ENCODE results near the gene MYOM1. TPM values are rescaled to one million over a fixed set of nuclear protein-coding genes. Genes with fewer than 3 reads are reported as not detected.
"Not testable (repeated sequence)": the region's sequence is repeated elsewhere in the genome, so short reads cannot be mapped to it uniquely, and the experiment has no call there.

The MYOM1 gene
- total RNA-seq, 4 donors from 2014 or later: 2.3 to 3.1 (median 3.1) TPM

DNA sequence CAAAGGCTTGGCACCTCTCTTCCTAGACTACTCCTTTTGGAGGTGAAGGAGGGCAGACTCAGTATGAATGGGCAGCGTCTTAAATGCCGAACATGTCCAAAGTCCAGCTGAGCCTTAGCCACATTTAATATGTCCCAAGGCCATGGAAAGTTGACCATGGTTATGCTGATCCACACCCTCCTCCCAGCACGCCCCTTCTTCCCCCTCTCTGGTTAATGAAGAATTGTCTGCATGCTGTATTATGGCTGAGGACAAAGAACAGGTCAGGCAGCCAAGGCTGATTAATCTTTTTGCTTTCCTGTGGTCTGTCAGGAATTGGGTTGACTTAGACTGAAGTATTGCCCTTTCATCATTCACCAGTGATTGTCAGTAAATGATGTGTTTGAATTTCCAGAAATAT lies 5.8 kb upstream of the MYOM1 start:
- 93 to 98% methylated on average over 3 of the region's 3 CpGs for WGBS, 2 donors
- DNase-seq: no peak
- Histone ChIP-seq H3K9me3 (no peaks in the 10 kb centered on the region), H3K27ac (no peak overlapping the region), H3K36me3 (no peaks in the 10 kb centered on the region), H3K4me3 (replicated peaks in 1 of 3) (no peak overlapping the region), H3K27me3 (no peaks in the 10 kb centered on the region), H3K4me1 (no peaks in the 10 kb centered on the region)
- TF ChIP-seq, protein P1, sequence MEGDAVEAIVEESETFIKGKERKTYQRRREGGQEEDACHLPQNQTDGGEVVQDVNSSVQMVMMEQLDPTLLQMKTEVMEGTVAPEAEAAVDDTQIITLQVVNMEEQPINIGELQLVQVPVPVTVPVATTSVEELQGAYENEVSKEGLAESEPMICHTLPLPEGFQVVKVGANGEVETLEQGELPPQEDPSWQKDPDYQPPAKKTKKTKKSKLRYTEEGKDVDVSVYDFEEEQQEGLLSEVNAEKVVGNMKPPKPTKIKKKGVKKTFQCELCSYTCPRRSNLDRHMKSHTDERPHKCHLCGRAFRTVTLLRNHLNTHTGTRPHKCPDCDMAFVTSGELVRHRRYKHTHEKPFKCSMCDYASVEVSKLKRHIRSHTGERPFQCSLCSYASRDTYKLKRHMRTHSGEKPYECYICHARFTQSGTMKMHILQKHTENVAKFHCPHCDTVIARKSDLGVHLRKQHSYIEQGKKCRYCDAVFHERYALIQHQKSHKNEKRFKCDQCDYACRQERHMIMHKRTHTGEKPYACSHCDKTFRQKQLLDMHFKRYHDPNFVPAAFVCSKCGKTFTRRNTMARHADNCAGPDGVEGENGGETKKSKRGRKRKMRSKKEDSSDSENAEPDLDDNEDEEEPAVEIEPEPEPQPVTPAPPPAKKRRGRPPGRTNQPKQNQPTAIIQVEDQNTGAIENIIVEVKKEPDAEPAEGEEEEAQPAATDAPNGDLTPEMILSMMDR (IDR thresholded peaks at IDR 0.05): no peak
- TF ChIP-seq POLR2A (IDR thresholded peaks at IDR 0.05): no peak
- intact Hi-C loops (cut with DNase I): no loop called here

- TF ChIP-seq, protein P1 (IDR thresholded peaks at IDR 0.05): no peak
- no peak for TF ChIP-seq POLR2A (IDR thresholded peaks at IDR 0.05)
- DNase-seq: no peak
- Histone ChIP-seq H3K36me3 (no peaks in the 10 kb centered on the region), H3K4me1 (no peaks in the 10 kb centered on the region), H3K9me3 (no peaks in the 10 kb centered on the region), H3K4me3 (replicated peaks in 1 of 3) (no peak overlapping the region), H3K27ac (no peak overlapping the region), H3K27me3 (no peaks in the 10 kb centered on the region)
- intact Hi-C loops (cut with DNase I): no loop called here
- WGBS, 2 donors: 89 to 93% methylated on average over 3 of the region's 3 CpGs
Measured at GRCh38 chr18:3224223-3224622, 4.5 kb upstream of the MYOM1 start.

DNA sequence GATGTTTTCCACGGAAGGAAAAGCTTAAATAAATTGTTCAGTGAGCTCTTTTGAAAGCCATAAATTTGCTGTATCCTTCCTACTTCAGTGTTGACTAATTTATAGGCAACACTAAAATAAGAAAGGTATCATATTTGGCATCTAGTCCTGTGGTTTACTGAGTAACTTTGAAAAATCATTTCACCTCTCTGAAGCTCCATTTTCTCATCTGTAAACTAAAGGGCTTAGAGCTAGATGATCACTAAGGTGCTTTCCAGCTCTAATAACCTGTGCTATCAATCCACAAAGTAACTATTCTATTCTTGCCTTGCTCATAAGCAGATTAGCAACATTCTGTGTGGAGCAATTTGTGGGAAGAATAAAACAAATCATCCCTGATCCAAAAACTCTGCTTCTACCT lies 3.6 kb upstream of the MYOM1 start:
- TF ChIP-seq POLR2A (IDR thresholded peaks at IDR 0.05): no peak
- TF ChIP-seq, protein P1 (IDR thresholded peaks at IDR 0.05): no peak
- Histone ChIP-seq H3K27ac (no peak overlapping the region), H3K27me3 (no peaks in the 10 kb centered on the region), H3K4me1 (no peaks in the 10 kb centered on the region), H3K9me3 (no peaks in the 10 kb centered on the region), H3K36me3 (no peaks in the 10 kb centered on the region), H3K4me3 (replicated peaks in 1 of 3) (no peak overlapping the region)
- WGBS, 2 donors: 82 to 94% methylated on average over 1 of the region's 1 CpG
- DNase-seq: no peak
- intact Hi-C loops (cut with DNase I): no loop called here

DNA sequence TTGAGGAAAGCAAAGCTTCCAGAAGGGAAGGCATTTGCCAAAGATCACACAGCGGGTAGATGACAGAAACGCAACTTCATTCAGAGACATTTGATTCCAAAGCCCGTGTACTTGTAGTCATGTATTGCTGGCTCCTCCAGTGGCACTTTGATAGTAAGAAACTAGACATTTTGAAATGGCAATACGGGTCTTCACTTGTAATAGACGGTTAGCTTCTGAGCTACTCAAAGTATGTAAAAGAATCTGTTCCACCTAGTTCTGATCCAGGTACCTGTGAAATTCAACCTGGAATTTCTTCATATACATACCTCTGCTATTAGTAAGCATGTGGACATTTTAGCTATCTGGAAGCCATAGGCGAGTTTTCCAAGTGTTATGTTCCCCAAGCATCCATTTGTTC lies 1.7 kb upstream of the MYOM1 start:
- Histone ChIP-seq H3K4me1 (no peaks in the 10 kb centered on the region), H3K36me3 (no peaks in the 10 kb centered on the region), H3K4me3 (replicated peaks in 1 of 3) (no peak overlapping the region), H3K27ac (no peak overlapping the region), H3K27me3 (no peaks in the 10 kb centered on the region), H3K9me3 (no peaks in the 10 kb centered on the region)
- WGBS, 2 donors: 93% methylated on average over 6 of the region's 6 CpGs
- DNase-seq: no peak
- intact Hi-C loops (cut with DNase I): no loop called here
- TF ChIP-seq, protein P1 (IDR thresholded peaks at IDR 0.05): no peak
- no peak for TF ChIP-seq POLR2A (IDR thresholded peaks at IDR 0.05)

DNA sequence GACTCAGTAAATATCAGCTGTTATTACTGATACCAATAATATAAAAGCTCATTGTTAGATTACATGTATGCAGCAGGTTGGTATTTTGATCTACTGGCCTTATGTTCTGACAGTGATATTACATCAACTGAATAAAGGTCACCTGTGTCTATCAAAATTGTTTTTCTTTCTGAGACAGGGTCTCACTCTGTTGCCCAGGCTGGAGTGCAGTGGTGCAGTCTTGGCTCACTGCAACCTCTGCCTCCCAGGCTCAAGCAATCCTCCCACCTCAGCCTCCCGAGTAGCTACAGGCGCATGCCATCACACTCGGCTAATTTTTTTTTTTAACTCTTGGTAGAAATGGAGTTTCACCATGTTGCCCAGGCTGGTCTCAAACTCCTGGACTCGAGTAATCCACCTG lies 1.1 kb upstream of the MYOM1 start:
- H3K4me3 ChIP-seq (replicated peaks in 1 of 3); H3K27me3 ChIP-seq; H3K9me3 ChIP-seq; DNase-seq; H3K27ac ChIP-seq; H3K36me3 ChIP-seq; intact Hi-C loops (cut with DNase I); H3K4me1 ChIP-seq: not testable (repeated sequence)
- WGBS, 2 donors: 92 to 95% methylated on average over 4 of the region's 4 CpGs

DNA sequence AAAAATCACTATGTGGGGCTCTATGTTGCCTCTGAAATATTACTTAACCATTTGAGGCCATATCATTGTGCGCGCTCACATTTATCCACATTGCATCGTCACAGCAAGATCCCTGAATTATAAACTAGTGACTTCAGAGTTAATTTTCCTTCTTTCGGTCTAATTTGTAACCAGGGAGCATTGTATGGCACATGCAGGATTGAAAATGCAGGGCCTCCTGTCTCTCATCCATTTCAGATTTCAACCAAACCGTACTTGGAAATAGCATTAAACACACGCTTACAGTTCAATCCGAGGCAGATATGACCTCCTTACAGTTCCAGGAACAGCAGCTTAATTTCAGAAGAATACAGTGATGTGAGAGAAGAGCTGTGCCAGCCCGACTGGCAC lies 532 bp downstream of the MYOM1 start:
- no peaks in the 10 kb centered on the region for H3K27me3 ChIP-seq
- 75 to 76% methylated on average over 8 of the region's 8 CpGs for WGBS, 2 donors
- DNase-seq: no peak
- TF ChIP-seq POLR2A (IDR thresholded peaks at IDR 0.05): no peak
- TF ChIP-seq, protein P1 (IDR thresholded peaks at IDR 0.05): no peak
- H3K9me3 ChIP-seq: no peaks in the 10 kb centered on the region
- no peaks in the 10 kb centered on the region for H3K4me1 ChIP-seq
- no peak overlapping the region for H3K4me3 ChIP-seq (replicated peaks in 1 of 3)
- H3K36me3 ChIP-seq: no peaks in the 10 kb centered on the region
- H3K27ac ChIP-seq: no peak overlapping the region
- intact Hi-C loops (cut with DNase I): no loop called here

Data from thyroid gland (tissue), 4 donors.